Epithelial cell of esophagus (primary cell): ENCODE results near the gene ZC3H13.

Experiments
- DNase-seq: peaks from one replicate; pipeline ENCODE4 v3.0.0; 2010; ENCODE audit warnings: low read depth
- H3K4me3 ChIP-seq: 2 replicates; pipeline ENCODE4 v1.5.1; 2011; ENCODE audit warnings: mild to moderate bottlenecking, low read length, control low read depth
- TF ChIP-seq, protein P1 (sequence below): IDR thresholded peaks from 2 replicates; pipeline ENCODE4 v1.5.1; 2011; ENCODE audit warnings: low read depth, mild to moderate bottlenecking, low read length, control low read depth, inconsistent platforms; ENCODE audit not compliant: insufficient read depth; ENCODE audit errors: missing control alignments

The ZC3H13 gene

DNA sequence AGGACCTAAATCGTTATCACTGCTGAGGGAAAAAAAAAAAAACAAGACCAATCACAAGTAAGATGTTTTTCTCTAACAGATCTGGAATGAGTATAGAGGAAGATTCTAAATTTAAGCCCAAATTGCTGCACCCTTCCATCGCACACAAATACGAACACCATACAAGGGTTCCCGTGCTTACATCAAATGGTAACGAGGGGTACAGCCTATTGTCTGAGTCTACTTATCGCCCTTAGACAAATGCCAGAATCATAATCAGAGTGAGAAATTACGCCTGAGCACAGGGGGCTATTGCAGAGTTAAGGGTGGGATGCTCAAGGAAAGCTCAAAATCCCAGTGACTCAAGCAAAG is 603 bp downstream of the ZC3H13 start:
- no peak for DNase-seq
- peak overlapping the region; percentile 88 for H3K4me3 ChIP-seq
- TF ChIP-seq, protein P1, sequence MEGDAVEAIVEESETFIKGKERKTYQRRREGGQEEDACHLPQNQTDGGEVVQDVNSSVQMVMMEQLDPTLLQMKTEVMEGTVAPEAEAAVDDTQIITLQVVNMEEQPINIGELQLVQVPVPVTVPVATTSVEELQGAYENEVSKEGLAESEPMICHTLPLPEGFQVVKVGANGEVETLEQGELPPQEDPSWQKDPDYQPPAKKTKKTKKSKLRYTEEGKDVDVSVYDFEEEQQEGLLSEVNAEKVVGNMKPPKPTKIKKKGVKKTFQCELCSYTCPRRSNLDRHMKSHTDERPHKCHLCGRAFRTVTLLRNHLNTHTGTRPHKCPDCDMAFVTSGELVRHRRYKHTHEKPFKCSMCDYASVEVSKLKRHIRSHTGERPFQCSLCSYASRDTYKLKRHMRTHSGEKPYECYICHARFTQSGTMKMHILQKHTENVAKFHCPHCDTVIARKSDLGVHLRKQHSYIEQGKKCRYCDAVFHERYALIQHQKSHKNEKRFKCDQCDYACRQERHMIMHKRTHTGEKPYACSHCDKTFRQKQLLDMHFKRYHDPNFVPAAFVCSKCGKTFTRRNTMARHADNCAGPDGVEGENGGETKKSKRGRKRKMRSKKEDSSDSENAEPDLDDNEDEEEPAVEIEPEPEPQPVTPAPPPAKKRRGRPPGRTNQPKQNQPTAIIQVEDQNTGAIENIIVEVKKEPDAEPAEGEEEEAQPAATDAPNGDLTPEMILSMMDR, result no peak

DNA sequence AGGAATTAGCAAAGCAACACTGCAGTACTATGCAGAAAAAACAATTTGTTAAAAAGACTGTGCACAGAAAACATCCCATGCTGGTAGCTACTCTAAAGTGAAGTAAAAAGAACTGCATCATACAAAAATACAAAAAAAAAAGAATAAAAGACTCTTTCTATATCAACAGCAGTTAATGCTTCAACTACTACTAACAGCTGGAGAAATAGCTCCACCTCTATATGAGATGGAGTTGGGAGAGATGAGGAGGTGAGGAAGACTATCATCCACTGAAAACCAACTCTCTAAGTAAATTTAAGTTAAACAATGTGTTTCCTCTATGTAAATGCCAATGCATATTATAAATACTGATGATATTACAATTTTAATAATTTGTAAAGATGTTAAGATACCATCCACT is 1.8 kb downstream of the ZC3H13 start:
- DNase-seq, result no peak
- TF ChIP-seq, protein P1, result no peak
- no peak overlapping the region for H3K4me3 ChIP-seq

DNA sequence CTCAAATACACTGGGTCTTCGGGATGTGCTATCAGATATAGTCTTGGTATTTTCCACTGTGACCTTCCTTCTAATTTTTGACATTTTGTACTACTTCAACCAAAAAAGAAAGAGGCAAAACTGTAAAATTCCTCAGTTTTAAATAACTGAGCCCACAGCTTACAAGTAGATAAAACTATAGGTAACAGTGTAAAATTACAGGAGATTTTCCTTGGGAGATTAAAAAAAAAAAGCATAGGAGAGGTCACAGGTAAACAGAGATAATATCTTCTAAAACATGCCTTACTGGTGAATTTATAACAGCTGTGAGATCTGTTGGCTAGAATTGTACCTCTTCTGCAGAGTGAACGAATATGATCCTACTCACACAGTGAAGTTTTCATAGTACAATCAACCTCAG is 7.1 kb downstream of the ZC3H13 start:
- TF ChIP-seq, protein P1, result no peak
- no peak for DNase-seq
- no peak overlapping the region for H3K4me3 ChIP-seq

DNA sequence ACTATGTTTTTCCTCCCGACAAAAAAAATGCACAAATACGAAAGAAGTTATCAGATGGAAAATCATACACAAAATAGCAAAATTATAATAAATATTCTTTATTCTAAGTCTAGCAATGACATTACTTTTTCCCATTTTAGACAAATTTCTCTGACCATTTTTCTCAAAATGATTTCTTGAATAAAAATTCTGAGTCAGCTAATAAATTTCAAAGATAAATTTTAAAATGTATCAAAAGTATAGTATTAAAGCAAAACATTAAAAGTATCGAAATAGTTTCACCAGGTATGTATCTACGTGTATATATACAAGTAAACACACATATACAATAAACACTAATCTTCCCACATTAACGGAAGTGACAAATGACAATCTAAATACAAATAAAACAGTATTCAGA is 8.9 kb downstream of the ZC3H13 start:
- no peak overlapping the region for H3K4me3 ChIP-seq
- TF ChIP-seq, protein P1, result no peak
- no peak for DNase-seq

DNA sequence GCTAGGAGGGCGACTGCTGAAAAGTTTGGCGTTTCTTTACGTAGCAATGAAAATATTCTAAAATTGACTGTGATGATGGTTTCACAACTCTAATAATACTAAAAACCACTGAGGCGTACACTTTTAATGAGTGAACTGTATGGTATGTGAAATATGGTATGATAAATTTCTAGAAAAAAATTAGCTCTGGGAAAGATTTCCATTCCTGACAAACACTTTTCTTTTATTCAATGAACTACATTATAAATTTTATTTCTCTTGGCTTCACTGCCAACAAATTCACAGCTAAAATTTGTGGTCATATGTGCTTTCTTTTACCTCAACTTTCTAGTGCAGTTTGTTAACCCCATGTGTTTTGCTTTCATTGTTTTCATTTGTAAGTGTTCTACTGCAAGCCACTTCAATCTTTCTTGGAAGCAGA is 11.1 kb downstream of the ZC3H13 start:
- TF ChIP-seq, protein P1, result no peak
- no peak for DNase-seq
- H3K4me3 ChIP-seq, result no peak overlapping the region

DNA sequence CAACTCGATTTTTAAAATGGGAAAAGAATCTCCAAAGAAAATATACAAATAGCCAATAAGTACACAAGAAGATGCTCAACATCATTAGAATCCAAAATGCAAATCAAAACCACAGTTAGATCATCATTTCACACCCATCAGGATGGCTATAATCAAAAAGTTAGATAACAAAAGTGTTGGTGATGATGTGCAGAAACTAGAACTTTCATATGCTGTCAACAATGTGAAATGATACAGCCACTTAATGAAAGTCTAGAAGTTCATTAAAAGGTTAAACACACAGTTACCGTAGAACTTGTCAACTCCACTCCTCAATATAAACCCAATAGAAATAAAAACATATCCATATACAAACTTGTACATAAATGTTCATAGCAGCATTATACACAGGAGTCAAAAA is 11.8 kb downstream of the ZC3H13 start:
- no peak overlapping the region for H3K4me3 ChIP-seq
- TF ChIP-seq, protein P1, result no peak
- DNase-seq, result no peak

DNA sequence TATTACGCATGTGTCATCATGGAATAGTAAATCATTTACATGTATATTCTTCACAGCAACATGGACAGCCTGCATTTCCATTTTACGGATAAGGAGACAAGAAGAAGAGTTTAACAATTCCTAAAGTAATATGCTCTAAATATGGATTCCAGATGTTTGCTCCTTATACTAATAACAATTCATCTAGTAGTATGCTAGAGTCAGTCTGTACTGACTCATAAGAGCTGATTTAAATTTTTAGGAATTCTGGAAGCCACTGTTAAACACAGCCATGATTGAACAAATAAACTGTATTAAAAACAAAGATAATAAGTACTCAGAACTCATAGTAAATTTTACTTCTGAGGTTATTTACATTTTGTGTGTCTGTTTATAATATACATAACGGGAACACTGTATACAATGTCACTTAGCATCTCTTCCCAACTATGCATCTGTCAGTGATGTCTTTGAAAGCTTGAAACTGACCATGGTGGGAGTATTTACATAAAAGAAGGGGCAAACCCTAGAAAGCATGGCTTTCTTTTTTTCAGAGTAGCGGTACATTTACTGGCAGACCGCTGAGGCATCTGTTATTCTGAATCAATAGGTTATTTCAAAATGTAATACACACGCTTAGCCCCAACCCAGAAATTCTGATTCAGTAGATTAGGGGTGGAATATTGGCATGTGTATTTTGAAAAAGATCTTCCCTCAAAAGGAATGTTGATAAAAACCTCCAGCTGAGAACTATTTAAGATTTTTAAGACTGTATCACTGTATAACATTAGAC is 12.9 kb downstream of the ZC3H13 start:
- DNase-seq, result no peak
- no peak overlapping the region for H3K4me3 ChIP-seq
- TF ChIP-seq, protein P1, result no peak
